HG03060 (cell line): Measurements from ENCODE around the gene STXBP6.
"Not testable (repeated sequence)": the region's sequence is repeated elsewhere in the genome, so short reads cannot be mapped to it uniquely, and the experiment has no call there.

ENCODE experiments used
- ATAC-seq: cut with Tn5 transposase; IDR thresholded peaks from one replicate; pipeline ENCODE4 v1.9.1; 2021; ENCODE audit warnings: low read depth, moderate number of reproducible peaks; ENCODE audit not compliant: unreplicated experiment

STXBP6 gene

DNA sequence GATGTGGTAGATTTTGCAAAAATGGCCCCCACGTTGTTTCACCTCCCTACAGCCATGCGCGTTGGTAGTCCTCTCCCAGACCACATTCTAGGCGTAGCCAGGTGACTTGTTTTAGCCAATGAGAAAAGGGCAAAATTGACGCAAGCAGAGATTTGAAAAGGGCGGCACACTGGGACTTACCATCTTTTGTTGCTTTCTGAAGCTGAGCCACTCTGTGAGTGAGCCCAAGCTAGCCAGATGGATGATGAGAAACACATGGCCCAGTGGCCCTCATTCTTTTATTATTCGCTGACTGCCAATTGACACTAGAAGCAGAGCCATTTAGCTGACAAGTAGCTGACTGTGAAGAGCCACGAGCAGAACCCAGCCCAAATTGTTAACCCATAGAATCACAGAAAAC lies 274.0 kb downstream of the STXBP6 start:
- ATAC-seq = no peak

DNA sequence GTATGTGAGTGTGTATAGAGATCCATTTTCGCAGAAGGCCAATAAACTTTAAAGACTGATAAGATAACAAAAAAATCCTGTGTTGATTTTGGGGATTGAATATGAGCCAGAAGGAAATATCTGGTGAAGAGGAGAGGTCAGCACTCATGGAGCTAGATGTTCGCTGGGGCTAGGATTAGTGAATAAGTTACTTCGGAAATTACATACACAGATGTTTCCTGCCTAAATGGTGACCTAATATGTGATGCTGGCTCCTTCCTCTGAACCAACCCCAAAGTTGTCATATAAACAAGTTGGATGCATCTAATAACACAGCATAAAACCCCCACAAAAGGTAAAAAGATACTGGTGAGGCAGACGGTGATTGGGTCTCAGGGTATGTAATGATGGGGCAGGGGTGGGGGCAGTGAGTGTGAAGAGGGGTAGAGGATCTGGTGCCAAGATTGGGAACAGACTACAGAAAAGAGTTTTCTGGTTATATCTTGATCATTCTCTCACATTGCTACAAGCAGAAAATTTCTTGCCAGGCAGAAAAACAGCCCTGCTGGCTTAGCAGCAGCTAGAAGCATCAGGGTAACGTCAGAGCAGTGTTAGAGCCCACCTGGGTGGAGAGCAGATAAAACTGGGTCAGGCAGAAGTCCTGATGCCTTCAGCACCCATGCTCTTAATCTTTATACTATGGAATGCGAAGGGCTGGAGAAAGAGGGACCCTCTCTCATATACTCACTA lies 275.6 kb downstream of the STXBP6 start:
- ATAC-seq = no peak

DNA sequence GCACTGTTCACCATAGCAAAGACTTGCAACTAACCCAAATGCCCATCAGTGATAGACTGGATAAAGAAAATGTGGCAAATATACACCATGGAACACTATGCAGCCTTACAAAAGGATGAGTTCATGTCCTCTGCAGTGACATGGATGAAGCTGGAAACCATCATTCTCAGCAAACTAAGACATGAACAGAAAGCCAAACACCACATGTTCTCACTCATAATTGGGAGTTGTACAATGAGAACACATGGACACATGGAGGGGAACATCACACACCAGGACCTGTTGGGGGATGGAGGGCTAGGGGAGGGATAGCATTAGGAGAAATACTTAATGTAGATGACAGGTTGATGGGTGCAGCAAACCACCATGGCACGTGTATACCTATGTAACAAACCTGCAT lies 276.4 kb downstream of the STXBP6 start:
- ATAC-seq = not testable (repeated sequence)

DNA sequence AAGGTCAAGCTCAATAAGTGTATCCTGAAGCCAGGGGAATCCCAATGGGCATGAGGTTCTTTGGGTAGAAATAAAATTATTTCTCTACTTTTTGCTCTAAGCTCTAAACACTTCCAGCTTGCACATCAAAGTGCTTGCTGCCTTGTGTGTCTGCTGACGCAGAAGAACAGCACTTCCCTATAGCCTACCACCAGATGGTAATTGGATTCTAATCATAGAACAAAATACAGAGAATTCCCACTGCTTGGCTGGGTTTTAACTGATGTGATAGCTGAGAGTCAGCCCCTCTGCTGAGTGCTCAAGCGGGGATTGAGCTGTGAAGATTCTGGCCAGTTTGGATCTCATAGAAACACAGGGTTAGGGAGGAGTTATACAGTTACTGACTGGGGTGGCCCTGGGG lies 283.5 kb downstream of the STXBP6 start:
- ATAC-seq = no peak

DNA sequence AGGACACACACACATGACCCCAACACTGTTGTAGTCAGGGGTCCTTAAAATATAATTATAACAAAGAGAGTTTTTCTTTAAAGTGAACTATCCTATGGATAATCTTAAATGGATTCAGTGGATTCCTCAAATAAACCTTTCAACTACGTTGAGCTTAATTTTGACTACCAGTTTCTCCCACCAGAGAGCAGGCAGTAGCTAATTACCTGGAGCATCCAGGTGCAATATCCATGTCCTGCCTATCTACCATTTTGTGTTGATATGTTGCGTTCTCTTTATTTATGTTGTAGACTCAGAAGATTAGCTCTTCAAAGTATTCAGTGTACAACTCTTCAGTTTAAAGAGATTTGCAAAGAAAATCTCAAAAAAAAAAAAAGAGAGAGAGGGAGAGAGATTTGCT lies 288.8 kb downstream of the STXBP6 start:
- no peak for ATAC-seq
